Mesothelial cell of epicardium (in vitro differentiated cells): Measurements from ENCODE around the gene UBE2E1. TPM values are rescaled to one million over a fixed set of nuclear protein-coding genes. Genes with fewer than 3 reads are reported as not detected.

Experiments used
- DNase-seq, 2 experiments: peaks; one replicate each; pipeline ENCODE4 v3.0.0; 2021; ENCODE audit warnings: low spot score in 2 of 2; ENCODE audit not compliant: unreplicated experiment in 2 of 2
- H3K27ac Mint-ChIP-seq: 2 replicates; pipeline ENCODE4 v1.8.0; 2021; ENCODE audit warnings: mixed read lengths
- H3K27me3 Mint-ChIP-seq: 2 replicates; pipeline ENCODE4 v1.8.0; 2021; ENCODE audit warnings: low read depth, mixed read lengths
- H3K36me3 Mint-ChIP-seq: 2 replicates; pipeline ENCODE4 v1.8.0; 2021; ENCODE audit warnings: mixed read lengths
- H3K4me1 Mint-ChIP-seq: 2 replicates; pipeline ENCODE4 v1.8.0; 2021; ENCODE audit warnings: mixed read lengths
- H3K4me3 Mint-ChIP-seq: 2 replicates; pipeline ENCODE4 v1.8.0; 2021; ENCODE audit warnings: mild to moderate bottlenecking, moderate library complexity, mixed read lengths
- H3K9me3 Mint-ChIP-seq: 2 replicates; pipeline ENCODE4 v1.8.0; 2021; ENCODE audit warnings: mixed read lengths
- CTCF ChIP-seq: fragments of 200-600 bp; sonication (generic); IDR thresholded peaks from one replicate; pipeline ENCODE4 v1.5.0; 2021; ENCODE audit warnings: antibody characterized with exemption; ENCODE audit not compliant: unreplicated experiment
- total RNA-seq: library from RNA; stranded (reverse); gene quantifications from 3 replicates; pipeline ENCODE4 v1.2.1, GENCODE V29; 2021

UBE2E1 gene
- total RNA-seq, 1 donor from 2014 or later, result 89.9 TPM

- peaks cover 25% of the 10 kb centered on the region for H3K4me1 Mint-ChIP-seq
- H3K36me3 Mint-ChIP-seq, result peaks cover 5% of the 10 kb centered on the region
- no peak for DNase-seq
- H3K9me3 Mint-ChIP-seq, result no peaks in the 10 kb centered on the region
- no peaks in the 10 kb centered on the region for H3K27me3 Mint-ChIP-seq
- H3K4me3 Mint-ChIP-seq, result no peak overlapping the region
- no peak overlapping the region for H3K27ac Mint-ChIP-seq
- no peak for TF ChIP-seq CTCF
Measured at GRCh38 chr3:23834082-23834870, 28.5 kb downstream of the UBE2E1 start.

- no peak for DNase-seq
- Mint-ChIP-seq H3K9me3 (no peaks in the 10 kb centered on the region), H3K27ac (no peak overlapping the region), H3K4me1 (peaks cover 18% of the 10 kb centered on the region), H3K36me3 (peaks cover 11% of the 10 kb centered on the region), H3K27me3 (no peaks in the 10 kb centered on the region), H3K4me3 (no peak overlapping the region)
- no peak for TF ChIP-seq CTCF
Measured at GRCh38 chr3:23835087-23835486, 29.3 kb downstream of the UBE2E1 start.

- peaks cover 20% of the 10 kb centered on the region for H3K4me1 Mint-ChIP-seq
- DNase-seq, result no peak
- H3K36me3 Mint-ChIP-seq, result peaks cover 11% of the 10 kb centered on the region
- H3K27ac Mint-ChIP-seq, result no peak overlapping the region
- H3K4me3 Mint-ChIP-seq, result no peak overlapping the region
- no peaks in the 10 kb centered on the region for H3K27me3 Mint-ChIP-seq
- TF ChIP-seq CTCF, result no peak
- H3K9me3 Mint-ChIP-seq, result no peaks in the 10 kb centered on the region
Measured at GRCh38 chr3:23835802-23836201, 30.0 kb downstream of the UBE2E1 start.

- no peak for DNase-seq
- H3K4me3 Mint-ChIP-seq, result no peak overlapping the region
- TF ChIP-seq CTCF, result no peak
- H3K4me1 Mint-ChIP-seq, result peaks cover 20% of the 10 kb centered on the region
- peaks cover 9% of the 10 kb centered on the region for H3K36me3 Mint-ChIP-seq
- no peaks in the 10 kb centered on the region for H3K27me3 Mint-ChIP-seq
- H3K27ac Mint-ChIP-seq, result no peak overlapping the region
- H3K9me3 Mint-ChIP-seq, result no peaks in the 10 kb centered on the region
Measured at GRCh38 chr3:23836536-23837230, 30.9 kb downstream of the UBE2E1 start.

- Mint-ChIP-seq H3K4me1 (peaks cover 20% of the 10 kb centered on the region), H3K27ac (no peak overlapping the region), H3K27me3 (no peaks in the 10 kb centered on the region), H3K9me3 (no peaks in the 10 kb centered on the region), H3K4me3 (no peak overlapping the region), H3K36me3 (peaks cover 6% of the 10 kb centered on the region)
- DNase-seq, result no peak
- no peak for TF ChIP-seq CTCF
Measured at GRCh38 chr3:23837286-23837685, 31.5 kb downstream of the UBE2E1 start.
